NCI-H2227 treated with DMSO at 0.1 percent for 48 hours (cell line): ENCODE data around the gene ST14.
"Not testable (repeated sequence)": the region's sequence is repeated elsewhere in the genome, so short reads cannot be mapped to it uniquely, and the experiment has no call there.

Experiments used
- DNase-seq: peaks from one replicate; lab custom pipeline; 2025; lab: John Stamatoyannopoulos, UW

Gene ST14

DNA sequence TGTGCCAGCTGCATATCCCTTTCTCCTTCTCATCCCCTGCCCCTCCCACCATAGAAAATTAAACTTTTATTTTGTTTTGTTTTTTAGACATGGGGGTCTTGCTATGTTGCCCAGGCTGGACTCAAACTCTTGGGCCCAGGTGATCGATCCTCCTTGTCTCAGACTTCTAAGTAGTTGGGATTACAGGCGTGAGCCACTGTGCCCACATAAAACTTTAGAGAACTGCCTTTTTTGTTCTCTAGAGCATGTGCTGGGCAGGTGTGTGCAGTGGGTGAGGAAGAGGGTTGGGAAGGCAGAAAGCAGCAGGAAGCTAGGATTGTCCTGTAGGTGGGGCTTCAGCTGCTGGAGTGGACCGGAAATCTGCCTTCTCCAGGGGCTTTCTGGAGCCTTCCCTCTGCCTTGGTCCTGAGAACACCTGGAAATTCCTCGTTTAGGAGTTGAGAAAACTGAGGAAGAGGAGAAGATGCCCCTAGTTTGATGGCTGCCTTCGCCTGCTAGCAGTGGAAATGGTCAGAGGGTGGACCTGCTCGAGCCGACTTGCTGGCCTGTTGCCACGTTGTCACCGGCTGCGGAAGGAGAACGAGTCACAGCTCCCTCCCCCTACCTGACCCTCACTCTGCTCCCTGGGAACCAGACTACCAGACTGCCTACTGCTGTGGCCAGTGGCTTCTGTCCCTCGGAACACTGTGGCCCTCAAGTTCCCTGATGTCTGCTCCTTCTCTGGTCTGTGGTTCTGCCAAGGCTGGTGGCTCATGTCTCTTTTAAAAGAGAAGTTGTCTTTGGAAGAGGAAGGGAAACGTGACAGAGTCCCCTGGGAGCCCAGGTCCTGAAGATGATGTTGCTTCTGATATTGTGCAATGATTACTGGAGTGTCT, 4.0 kb downstream of the ST14 start:
- DNase-seq: no peak

DNA sequence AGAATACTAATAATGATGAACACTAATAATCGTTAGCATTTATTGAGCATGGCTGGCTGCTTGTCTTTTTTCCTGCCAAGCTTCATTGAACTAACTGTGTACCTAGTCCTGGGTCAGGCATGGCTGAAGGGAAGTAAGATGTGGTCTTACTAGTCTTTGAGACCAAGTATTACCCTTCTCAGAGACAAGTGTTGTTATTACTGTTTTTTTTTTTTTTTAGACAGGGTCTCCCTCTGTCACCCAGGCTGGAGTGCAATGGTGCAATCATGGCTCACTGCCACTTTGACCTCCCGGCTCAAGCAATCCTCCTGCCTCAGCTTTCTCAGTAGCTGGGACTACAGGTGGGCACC, 4.6 kb downstream of the ST14 start:
- DNase-seq: no peak

GRCh38 chr11:130165601-130166456, 6.2 kb downstream of the ST14 start:
- DNase-seq: no peak

DNA sequence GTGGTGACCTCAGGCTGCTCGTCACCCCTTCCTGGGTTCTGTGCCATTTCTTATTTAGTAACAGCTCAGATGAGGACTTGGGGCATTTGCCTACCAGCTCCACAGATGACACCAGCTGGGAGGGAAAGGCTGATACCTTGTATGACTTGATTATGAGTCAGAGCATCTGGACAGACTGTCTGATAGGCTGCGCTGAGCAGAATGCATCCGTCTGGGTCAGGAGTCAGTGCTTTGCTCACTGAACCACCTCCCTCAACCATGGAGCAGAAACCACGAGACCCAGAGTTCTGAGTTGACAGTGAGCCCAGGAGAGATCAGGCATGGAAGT, 6.8 kb downstream of the ST14 start:
- no peak for DNase-seq

DNA sequence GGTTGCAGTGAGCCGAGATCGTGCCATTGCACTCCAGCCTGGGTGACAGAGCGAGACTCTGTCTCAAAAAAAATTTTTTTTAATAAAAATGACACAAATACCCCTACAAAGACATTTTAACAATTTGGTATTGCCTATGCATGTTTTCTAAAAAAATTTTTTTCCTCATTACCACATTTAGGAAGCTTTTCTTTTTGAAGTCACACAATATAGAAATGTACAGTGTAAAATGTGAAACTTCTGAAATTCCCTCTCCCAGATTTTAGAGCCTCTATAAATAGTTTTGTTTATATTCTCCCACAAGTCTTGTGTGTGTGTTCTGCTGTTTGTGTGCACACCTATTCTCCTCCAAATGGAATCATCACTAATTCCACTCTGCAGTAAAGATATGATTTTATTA, 7.6 kb downstream of the ST14 start:
- no peak for DNase-seq

DNA sequence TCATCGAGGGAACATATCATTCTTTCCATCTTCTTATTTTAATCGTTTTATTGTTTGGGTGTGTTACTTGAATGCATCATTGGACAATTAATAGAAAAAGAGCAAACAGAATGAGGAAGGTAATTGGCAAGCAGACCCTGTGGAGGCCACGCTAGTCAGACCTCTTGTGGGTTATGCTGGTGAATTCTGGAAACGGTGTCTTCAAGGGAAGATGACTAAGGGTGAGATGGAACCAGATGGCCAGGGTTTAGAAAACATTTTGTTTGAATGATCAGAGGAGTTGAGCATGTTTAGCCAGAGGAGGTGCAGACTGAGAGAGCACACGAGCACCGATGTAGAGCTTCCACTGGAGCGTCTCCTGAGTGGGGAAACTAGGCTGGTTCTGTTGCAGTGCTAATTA, 8.5 kb downstream of the ST14 start:
- DNase-seq: no peak

DNA sequence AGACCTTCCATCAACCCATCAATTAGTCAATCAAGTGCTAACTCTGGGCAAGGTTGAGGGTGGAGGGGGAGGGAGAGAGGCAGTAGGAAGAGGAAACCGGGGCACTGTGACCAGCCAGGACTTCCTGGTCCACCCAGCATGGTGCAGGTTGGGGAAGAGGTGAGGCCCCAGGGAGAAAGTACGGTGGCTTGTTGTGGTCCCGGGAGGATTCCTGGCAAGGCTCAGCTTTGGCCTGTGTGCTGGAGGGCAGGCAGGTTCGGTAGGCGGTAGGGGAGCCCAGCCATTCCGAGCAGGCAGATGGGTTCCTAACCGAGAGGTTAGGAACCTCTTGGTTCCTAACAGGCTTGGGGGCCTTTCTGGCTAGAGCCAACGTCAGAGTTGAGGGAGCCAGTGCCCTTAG, 10.8 kb downstream of the ST14 start:
- no peak for DNase-seq

DNA sequence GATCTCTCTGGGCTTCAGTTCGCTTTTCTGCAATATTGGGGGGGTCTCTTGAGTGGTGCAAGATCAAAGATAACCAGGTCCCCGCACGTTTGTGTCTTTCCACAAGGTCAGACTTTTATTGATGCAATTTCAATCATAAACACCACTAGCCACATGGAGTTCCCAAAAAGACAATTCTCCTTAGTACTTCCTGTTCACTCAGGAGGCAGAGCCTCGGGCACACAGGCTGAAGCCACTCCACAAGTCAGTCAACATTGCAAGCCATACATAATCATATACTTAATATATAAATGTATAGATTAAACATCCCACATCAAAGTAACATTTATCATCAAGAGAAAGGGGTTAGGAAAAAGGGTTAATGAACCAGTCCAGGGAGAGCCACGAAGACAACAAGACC, 12.0 kb downstream of the ST14 start:
- DNase-seq: no peak

DNA sequence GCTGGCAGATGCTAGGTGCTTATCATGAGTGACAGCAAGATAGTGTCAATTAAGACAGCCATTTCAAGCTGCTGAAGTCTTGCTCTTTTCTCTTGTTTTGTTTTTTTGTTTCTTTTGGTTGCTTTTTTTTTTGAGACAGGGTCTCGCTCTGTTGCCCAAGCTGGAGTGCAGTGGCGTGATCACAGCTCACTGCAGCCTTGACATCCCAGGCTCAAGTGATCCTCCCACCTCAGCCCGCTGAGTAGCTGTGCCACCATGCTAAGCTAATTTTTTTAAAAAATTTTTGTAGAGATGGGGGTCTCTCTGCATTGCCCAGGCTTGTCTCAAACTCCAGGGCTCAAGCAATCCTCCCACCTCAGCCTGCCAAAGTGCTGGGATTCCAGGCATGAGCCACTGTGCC, 12.4 kb downstream of the ST14 start:
- DNase-seq: not testable (repeated sequence)

- no peak for DNase-seq
Observed at GRCh38 chr11:130174642-130175041, 15.1 kb downstream of the ST14 start.

DNA sequence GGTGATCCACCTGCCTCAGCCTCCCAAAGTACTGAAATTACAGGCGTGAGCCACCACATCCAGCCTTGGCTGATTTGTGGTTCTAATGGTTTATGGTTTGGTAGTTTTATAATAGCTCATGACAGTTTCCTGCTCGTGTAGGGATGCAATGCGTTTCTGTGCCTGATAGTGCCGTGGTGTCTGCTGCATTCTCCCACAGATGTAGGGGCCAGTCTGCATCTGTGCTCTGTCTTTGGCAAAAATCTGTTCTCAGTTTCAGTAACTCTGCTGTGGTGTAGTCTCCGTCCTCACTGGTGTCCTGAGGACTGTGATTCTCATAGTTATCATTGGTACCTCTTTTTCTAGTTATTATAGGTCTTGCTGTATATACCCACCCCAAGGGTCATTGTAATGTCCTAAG, 16.3 kb downstream of the ST14 start:
- DNase-seq: no peak

DNA sequence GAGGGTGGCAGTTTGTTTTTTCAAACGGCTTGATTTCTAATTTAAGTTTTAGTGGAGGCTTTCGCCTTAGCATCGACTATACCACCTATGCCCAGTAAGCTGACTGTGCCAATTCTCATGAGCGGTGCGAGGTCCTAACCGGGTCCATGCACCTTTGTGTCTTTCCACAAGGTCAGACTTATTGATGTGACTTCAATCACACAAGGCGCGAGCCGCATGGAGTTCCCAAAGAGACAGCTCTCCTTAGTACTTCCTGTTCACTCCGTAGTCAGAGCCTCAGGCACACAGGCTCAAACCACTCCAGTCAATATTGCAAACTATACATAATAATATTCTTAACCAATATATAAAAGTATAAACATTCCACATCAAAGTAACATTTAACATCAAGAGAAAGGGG, 18.2 kb downstream of the ST14 start:
- DNase-seq: no peak

DNA sequence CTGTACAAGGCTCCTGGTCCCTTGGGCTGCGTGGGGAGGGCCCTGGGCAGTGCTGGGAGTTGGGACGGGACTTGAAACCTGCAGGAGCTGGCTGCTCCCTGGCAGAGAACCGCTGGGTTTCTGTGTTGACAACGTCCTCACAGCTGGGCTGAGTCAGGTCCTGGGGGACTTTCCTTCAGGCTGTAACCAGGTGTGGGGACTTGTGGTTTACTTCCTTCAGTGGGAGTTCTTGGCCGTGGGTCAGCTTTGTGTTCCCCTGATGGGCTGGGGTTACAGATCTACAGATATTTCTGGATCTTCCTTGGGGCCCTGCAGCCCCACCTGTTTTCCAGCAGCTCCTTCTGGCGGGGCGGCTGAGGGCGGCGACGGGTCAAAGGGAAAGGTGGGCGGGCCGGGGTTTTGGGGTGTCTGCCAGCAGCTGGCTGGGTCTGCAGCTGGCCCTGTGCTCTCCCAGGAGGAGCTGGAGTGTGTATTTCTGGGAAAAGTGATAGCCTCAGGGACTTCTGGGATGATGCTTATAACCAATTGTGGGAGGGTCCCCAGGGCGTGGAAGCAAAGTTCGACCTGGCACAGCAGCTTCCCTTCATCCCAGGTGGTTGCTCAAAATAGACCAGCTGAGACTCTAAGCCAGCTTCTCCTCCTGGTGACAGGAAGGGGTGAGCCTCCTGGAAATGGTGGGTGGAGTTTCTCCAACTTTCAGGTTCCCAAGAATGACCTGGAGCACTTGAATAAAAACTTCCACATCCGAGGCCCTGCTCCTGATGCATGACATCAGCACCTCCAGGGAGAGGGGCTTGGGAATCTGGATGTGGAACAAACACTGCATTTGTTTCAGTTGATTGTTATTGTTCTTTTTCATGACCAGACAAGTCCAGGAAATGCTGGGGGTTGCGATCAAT, 19.1 kb downstream of the ST14 start:
- no peak for DNase-seq

- no peak for DNase-seq
Observed at GRCh38 chr11:130179396-130180306, 20.1 kb downstream of the ST14 start.

- DNase-seq: no peak
Observed at GRCh38 chr11:130180491-130180890, 20.9 kb downstream of the ST14 start.

GRCh38 chr11:130180896-130181294, 21.3 kb downstream of the ST14 start:
- DNase-seq: no peak

- no peak for DNase-seq
Observed at GRCh38 chr11:130181295-130182272, 22.0 kb downstream of the ST14 start.

- DNase-seq: no peak
Observed at GRCh38 chr11:130183878-130184610, 24.5 kb downstream of the ST14 start.

DNA sequence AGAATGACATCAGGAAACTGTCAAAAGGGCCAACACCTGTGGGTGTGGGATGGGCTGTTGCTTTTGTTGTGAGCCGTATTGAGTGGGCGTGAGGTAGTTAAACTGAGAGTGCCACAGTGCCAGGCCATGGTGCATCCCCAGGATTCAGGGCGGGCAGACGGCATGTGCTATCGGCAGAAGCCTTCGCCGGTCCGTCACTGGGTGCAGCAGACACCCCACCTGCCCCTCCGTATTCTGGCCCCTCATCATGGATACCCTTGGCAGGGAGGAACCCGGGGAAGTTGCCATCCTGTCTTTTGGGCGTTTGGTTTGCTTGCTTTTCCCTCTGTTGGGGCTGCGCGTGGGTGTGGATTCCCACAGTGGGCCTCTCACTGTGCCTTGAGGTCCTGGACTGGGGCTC, 27.5 kb downstream of the ST14 start:
- no peak for DNase-seq
